HG03135 (cell line): ENCODE results near the gene PCLO.
"Not testable (repeated sequence)": the region's sequence is repeated elsewhere in the genome, so short reads cannot be mapped to it uniquely, and the experiment has no call there.

Experiments
- ATAC-seq: cut with Tn5 transposase; IDR thresholded peaks from one replicate; pipeline ENCODE4 v1.9.1; 2021; ENCODE audit warnings: mild to moderate bottlenecking, moderate library complexity; ENCODE audit not compliant: unreplicated experiment

PCLO gene

DNA sequence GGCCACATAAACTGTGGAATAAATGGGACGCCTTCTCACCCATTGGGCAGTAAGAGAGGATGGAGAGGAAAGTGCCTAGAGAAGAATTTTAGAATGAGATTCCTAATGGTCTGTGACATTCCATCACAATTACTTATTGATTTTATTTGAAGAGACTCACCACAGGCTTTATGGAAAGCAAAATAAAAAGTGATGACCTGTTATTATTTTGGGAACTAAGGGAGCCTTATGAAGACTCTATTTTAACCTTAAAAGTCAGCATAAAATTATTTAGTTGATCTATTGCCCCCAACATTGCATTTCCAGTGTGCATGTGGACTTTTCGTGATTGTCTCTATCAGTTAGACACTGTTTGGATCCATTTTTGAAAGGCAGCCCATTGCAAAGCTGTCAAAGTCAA, 107.5 kb downstream of the PCLO start:
- ATAC-seq, result no peak

DNA sequence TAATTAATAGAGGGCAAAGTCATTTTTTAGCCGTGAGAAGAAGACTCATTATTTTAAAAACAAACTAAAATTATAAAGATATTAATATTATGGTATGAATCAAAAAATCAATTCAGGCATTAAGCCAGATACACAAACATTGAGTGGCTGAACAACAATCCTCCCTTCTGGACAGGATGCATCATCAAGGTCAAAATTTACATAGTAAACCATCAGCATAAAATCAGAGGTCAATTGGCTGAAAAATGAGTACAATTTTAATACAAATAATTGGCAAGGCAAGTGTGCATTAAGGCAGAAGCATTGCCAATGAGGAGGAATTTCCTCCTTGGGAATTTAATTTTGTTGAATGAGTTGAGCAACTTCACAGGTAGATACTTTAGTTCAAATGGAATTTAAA, 108.2 kb downstream of the PCLO start:
- no peak for ATAC-seq

DNA sequence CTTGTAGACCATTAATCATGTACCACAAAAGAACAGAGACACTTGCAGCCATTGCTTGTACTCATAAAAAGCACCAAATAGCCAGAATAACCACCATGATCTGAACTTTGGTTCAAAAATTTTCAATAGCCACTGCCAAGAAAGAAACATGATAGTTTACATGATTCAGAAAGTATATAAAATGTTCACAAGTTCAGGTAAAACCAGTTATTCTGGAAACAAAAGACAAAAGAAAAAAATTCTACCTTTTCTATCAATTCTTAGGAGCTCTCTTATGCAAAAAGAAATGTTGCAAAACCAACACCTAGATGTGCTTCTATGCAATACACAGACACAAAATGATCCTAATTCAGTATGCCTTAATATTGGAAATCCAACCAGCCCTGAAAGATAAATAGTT, 108.7 kb downstream of the PCLO start:
- no peak for ATAC-seq

DNA sequence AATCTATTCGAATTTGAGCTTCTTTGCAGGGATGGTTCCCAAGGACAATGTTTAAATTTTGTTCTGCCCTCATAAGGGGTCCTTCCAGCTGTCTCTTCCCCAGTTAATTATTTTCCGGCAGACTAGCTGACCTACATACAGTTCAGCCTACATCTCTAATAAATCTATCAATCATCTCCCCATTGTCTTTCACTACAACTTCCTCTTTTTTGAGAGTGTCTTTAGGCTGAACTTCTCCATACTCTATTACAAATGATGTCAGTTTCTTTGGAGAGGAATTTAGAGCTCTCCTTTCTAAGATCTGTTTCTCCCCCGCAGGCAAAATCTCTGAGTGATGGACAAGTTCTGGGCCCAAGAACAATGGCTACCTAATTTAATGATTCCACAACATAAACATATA, 122.2 kb downstream of the PCLO start:
- ATAC-seq, result no peak

DNA sequence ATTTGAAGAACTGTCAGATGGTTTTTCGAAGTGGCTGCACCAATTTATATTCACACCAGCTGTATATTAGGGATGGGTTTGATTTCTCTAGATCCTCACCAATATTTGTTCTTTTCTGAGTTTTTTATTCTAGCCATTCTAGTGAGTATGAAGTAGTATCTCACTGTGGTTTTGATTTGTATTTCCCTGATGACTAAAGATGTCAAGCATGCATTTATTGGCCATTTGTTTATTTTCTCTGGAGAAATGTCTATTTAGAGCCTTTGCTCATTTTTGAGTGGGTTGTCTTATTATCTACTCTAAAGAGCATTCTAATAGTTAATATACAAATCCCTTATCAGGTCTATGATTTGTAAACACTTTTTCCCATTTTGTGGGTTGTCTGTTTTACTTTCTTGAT, 123.9 kb downstream of the PCLO start:
- ATAC-seq, result no peak

DNA sequence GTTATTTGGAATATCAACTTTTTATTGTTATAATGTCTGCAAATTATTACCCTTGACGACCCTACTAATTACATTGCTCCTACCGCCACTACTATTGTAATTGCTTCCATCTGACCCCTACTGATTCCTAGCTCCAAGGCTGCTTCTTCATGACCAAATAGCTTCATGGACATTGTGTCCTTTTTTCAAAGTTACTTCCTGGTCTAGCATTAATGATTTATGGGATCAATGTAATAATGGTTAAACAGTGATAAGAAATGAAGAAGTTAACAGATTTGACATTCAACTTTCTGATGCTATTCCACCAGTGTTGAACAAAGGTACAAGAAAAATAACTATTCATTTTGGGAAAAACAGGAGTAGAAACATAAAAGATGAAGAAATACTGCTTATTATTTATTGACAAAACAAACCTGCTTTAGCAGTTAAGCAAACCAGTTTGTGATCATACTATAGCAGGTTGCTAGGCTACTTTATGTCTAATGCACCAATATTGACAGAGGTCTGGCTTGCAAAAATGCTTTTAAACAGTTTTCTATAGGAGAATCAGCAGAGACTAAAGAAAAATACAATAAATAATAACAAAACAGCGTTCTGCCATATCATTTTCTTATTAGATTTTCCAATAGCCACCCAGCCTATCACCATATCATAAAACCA, 125.8 kb downstream of the PCLO start:
- no peak for ATAC-seq

DNA sequence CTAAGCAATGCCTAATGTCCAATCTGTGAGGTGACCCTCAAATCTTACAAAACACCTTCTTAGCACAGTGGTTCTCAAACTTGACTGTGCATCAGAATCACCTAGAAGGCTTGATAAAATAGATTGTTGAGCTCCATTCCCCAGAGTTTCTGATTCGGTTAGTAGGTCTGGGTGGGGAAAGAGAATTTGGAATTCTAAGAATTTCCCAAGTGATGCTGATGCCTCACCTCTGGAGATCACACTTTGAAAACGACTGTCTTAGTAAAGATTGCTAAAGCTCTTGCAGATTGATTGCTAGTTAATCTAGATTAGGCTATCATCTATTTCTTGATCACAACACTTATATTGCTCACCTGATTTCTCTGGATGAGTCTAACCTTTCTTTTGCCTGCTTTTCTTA, 126.6 kb downstream of the PCLO start:
- ATAC-seq, result no peak

DNA sequence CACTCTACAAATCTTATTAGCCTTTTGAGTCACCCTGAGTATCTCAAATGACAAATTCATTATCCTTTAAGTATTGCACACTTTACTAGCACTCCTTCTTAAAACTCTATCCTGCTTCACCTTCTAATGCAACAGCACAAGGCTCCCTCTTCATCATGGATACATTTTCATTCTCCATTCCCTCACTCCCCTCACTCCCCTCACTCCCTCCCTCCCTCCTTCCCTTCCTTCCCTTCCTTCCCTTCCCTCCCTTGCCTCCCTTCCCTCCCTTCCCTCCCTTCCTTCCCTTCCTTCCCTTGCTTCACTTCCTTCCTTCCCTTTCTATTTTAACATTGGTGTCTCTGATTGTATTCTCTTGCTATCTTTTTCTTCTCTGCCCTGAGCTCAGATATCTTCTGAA, 130.5 kb downstream of the PCLO start:
- no peak for ATAC-seq

DNA sequence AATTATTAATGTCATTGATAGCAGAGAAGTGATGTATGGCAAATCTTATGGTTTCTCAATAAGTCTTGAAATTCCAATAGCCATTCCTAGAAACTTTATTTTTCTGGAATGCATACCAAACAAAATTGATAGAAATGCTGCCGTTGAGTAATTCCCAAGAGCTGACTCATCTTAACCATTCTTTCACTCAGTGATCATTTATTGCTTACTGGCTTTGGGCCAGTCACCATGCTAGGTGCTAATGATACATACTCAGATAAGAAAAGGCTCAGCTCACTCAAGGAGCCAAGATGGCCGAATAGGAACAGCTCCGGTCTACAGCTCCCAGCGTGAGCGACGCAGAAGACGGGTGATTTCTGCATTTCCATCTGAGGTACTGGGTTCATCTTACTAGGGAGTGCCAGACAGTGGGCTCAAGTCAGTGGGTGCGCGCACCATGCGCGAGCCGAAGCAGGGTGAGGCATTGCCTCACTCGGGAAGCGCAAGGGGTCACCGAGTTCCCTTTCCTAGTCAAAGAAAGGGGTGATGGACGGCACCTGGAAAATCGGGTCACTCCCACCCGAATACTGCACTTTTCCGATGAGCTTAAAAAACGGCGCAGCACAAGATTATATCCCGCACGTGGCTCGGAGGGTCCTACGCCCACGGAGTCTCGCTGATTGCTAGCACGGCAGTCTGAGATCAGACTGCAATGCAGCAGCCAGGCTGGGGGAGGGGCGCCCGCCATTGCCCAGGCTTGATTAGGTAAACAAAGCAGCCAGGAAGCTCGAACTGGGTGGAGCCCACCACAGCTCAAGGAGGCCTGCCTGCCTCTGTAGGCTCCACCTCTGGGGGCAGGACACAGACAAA, 138.6 kb downstream of the PCLO start:
- ATAC-seq, result not testable (repeated sequence)

DNA sequence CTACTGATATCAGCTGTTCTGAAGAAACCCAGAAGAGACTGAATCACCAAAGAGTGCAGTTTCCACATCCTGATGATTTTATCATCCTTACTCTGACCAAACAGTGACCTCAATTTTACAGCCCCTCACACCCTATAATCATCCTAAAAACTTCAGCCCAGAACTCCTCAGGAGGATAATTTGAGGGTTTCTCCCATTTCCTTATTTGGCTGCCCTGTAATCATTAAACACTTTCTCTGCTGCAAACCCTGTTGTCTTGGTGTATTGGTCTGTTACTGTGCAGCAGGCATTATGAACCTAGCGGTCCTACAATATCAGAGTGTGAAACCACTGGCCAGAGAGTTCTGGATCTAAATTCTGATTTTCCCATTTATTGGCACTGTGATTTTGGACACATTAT, 141.7 kb downstream of the PCLO start:
- no peak for ATAC-seq

DNA sequence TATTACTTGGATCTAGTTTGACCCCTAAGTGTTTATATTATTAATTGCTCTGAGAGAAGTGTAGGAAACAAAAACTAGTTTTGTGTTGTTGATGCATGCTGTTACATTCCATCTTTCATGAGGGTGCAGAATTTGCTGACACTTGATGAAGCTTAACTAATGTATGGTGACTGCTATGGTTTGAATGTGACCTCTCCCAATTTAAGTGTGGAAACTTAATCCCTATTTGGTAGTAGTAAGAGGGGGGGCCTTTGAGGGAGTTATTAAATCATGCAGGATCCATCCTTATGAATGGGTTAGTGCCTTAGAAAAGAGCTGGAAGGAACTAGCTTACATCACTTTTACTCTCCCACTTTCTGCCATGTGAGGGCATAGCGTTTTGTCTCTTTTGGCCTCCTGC, 142.5 kb downstream of the PCLO start:
- ATAC-seq, result no peak

DNA sequence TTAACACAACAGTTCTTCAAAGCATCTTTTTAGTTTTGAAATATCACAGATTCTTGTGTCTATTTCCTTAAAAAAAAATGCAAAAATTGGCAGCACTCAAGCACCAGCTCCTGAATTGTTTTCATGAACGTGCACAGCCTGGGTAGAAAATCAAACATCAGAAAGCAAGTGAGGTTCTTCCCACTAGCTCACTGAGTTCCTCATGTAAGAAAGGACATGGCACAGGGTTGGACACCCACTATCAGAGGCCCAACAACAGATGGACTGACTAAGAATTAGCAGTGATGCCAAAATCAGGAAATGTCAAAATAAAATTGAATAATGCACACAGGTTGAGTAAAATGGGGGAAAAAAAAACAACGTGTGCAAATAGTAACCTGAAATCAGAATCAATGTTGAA, 146.8 kb downstream of the PCLO start:
- no peak for ATAC-seq

DNA sequence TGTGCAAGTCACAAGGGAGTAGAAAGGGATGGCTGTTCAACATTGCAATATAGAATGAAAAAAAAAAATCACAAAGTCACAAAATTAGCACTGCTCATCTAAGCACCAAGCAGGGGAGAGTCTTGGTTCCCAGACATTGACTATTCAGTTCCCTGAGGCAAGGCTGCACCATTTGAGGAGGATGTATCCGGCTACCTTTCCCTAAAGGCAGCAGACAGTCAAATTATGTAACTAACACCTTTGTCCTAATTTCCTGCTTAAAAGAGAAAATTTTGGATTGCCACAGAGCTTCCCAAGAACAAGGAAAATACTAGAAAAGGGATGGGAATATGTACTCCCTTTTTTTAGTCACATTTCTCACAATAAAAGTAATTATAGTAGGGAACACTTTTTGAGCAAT, 148.1 kb downstream of the PCLO start:
- ATAC-seq, result no peak

DNA sequence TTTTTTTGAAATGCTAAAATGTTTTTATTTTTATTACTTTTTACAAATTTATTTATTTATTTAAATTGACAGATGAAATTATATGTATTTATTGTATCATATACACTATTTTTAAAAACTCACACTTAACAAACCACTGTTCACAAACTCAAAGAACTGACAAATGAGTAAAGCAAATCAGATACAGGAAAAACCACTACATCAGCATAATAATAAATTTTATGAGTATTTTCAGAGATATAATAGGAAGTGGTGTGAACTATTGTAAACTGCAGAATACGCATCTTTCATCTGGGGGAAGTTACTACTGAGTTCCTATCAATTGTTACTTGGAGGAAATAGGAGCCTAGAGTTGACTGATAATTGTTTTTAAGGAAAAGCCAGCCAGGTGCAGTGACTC, 150.7 kb downstream of the PCLO start:
- no peak for ATAC-seq

DNA sequence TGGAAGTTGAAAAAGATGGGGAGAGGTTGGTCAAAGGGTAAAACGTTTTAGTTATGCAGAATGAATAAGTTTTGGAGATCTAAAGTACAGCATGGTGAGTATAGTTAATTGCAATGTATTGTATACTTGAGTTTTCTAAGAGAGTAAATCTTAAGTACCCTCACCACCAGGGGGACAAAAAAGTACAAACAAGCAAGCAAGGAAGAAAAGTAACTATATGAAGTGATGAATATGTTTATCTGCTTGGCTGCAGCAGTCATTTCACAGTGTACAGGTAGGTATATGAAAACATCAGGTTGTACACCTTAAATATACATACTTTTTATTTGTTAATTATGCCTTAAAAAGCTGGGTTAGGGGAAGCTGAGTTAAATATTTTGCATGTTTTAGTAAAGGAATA, 157.3 kb downstream of the PCLO start:
- no peak for ATAC-seq

DNA sequence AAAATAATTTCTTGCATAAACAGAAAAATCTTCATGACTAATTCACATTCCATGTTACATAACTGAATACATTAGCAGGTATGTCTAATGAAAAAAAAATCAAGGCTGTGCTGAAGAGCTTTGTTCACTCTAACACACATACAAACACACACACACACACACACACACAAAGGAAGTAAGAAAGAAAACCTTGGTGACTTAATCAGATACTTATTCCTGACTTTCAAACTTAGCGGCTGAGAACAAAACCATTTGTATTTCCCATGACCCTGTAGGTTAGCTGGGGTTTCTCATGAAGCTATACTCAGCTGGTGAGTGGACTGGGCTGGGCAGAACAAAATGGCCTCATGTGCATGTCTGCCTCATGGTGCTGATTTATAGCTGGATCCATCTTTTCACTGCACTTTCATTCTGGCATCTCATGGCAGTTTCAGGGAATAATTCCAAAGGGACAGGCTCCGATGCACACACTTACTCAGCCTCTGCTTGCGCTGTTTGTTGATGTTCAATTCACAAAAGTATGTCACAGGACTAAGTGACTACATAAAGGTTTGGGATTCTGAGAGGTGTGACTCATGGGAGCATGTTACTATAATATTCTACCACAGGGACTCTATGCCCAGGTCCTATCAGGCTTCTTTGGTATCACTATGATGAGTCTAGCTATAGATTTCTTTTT, 161.2 kb downstream of the PCLO start:
- no peak for ATAC-seq

DNA sequence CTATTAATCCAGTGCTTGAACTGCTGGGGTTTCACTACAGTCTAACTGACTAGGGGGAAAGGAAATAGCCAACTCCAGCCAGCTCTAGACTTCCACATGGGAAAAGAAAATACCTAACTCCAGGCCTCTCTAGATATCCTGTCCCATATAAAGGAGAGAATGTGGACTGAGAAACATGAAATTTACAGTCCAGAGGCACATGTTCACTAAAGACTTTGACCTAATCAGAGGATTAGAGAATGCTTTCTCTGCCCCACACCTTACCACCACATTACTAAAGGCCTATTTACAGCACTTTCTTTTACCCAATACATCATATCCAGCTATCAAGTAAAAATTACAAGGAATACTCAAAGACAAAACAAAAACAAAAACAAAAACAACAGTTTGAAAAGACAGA, 164.2 kb downstream of the PCLO start:
- ATAC-seq, result no peak

DNA sequence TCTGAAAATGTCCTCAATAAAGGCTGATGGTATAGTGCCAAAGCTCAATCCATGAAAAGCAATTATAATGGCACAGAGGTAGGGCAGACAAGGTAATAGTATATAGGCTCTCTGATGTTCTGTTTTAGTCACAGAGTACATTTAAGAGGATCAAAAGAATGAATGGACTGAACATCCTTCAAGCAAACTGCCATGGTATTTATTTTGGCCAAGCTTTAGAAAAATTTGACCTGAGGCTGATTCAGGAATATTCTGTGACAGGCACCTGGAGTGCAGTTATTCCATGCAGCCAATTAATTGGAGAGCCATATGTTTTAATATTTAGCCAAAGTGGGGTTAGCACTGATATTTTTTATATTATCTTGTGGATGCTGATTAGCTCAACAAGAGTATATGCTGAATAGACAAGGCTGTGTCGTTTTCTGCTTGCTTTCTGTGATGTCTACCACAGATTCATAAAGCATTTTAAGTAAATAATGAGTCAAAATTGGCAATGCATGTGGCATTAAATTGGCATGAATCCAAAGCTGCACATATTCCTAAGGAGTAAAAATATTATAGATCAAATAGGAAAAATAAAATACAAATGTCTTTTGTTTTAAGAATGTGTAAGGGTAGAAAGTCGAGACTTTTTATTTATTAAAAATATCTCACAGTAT, 177.4 kb downstream of the PCLO start:
- no peak for ATAC-seq

DNA sequence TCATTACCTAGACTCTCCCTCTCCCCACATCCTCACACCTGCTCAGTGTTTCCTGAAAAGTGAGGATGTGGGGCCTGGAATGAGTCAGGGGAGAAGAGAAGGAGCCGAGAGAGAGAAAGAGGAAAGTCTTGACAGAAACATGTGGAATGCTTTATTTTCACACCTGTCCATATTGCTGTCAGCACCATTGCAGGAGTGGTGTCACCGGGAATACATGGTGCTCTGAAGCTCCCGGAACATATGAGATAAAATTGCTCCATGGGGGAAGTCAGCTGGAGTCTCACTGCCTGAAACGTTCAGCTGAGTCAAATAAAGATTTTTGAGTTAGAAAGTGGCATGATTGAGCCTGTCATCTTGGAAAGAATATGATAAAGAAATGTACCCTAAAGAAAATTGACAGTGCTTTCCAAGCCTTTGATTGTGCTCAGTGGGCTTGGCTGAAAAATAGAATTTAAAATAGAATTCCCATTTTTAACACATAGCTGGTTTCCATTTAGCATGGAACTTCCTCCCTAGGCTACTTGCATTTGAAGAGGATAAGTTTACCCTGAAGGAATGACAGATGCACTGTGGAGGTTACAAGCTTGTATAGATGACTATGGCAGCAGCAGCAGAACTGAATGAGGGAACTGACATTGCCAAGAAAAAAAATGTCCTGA, 182.4 kb downstream of the PCLO start:
- ATAC-seq, result no peak

DNA sequence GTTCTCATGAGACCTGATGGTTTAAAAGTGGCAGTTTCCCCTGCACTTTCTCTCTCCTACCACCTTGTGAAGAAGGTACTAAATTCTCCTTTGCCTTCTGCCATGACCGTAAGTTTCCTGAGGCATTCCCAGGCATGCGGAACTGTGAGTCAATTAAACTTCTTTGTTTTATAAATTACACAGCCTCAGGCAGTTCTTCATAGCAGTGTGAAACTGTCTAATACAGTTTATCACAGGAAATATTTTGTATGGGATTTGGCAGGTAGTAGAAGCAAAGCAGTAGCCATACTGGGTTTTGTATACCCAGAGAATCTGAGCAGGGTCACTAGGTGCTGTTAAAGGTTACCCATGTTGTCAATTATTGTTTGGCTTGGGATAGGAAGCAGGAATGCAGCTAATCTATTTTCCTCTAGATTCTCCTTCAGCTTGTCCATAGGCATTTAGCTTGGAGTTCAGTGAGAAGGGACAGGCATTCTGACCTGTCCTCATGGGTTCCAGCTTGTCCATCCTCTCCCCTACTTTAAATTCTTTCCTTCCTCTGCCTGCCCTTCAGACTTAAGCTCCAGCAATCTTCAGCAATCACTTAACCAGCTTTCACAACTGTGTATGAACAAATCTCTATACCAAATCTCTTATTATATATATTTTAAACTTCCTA, 186.7 kb downstream of the PCLO start:
- ATAC-seq, result no peak

DNA sequence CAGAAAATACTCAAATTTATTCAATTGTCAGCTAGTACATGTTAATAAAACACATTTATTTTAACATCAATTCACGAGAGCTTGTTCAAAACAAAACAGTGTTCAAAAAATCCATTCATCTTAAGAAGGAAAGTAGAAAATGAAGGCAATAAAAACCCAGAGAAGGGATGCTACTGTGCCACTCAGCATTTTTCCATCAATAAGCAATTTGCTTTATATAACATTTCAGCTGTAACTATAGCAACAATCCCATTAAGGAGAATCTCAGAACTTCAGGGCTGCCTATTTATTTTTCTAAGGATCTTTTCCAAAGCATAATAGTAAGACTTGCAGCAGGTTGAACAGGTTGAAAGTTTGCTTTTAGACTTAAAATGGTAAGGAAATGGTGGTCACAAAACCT, 190.5 kb downstream of the PCLO start:
- no peak for ATAC-seq
